A549 treated with dexamethasone at 1 μM for 4 hours (cell line): ENCODE measurements around the gene C1orf21. TPM values are rescaled to one million over a fixed set of nuclear protein-coding genes. Genes with fewer than 3 reads are reported as not detected.

ENCODE experiments used
- total RNA-seq: library from RNA; stranded (reverse); fragments of 200-300 nt; extraction: Qiagen RNA extraction; gene quantifications from 5 replicates; pipeline ENCODE4 v1.2.3, GENCODE V29; 2022

The C1orf21 gene, protein sequence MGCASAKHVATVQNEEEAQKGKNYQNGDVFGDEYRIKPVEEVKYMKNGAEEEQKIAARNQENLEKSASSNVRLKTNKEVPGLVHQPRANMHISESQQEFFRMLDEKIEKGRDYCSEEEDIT
- 8.2 to 12.2 TPM (median 10.7 TPM) in 5 replicates for total RNA-seq

DNA sequence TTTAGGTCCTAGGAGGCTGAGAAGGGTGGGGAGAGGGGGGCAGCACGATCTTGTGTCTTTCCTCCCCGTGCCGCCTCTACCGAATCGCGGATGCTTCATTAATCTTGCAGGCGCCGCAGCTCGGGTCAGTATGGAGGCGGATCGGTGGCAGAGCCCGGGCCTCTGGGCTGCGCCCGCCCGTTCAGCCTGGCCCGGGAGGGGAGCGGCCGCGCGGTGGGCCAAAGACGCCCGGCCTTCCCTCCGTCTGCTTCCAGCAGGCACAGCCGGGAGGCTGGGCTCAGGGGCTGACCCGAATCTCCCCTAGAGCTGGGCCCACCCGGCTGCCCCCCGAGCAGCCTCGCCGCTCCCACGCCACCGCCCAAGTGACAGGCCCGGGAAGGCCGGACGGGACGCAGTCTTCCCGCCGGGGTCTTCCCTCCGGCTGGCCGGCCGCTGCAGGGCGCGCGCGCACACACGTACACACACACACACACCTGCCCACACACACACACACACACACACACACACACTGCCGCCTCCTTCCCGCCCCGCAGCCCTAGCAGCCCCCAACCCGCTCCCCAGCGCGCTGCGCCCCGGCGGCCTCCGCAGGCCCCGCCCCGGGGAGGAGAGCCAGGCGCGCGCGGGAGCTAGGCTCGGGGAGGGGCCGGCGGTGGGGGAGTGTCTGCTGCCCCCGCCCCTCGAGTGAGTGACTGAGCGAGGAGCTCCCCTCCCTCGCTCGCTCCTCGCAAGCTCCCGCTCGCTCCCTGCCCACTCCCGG is at the start of gene C1orf21:
TSS of gene C1orf21 (plus strand) at position 718 of the 757 bp plus-strand sequence. CDS start 90,481 bp downstream, outside the sequence.

